Skeletal muscle tissue (tissue), 4 donors: Measurements from ENCODE around the gene ZNF181. TPM values are rescaled to one million over a fixed set of nuclear protein-coding genes. Genes with fewer than 3 reads are reported as not detected.

Experiments
- H3K27ac ChIP-seq: one replicate; pipeline ENCODE4 v1.7.0; 2013; ENCODE audit warnings: mild to moderate bottlenecking, low read depth, low read length, inconsistent platforms
- H3K27me3 ChIP-seq, 3 donors: one replicate each; pipeline ENCODE4 v1.7.0; 2013; ENCODE audit warnings: low read length in 3 of 3; ENCODE audit not compliant: control insufficient read depth in 3 of 3, insufficient read depth in 3 of 3
- H3K36me3 ChIP-seq, 3 donors: one replicate each; pipeline ENCODE4 v1.7.0; 2013; ENCODE audit warnings: low read length in 3 of 3; ENCODE audit not compliant: control insufficient read depth in 3 of 3, insufficient read depth in 3 of 3
- H3K4me1 ChIP-seq, 3 donors: one replicate each; pipeline ENCODE4 v1.7.0; 2013; ENCODE audit warnings: low read length in 3 of 3, mild to moderate bottlenecking in 3 of 3; ENCODE audit not compliant: control insufficient read depth in 3 of 3, insufficient read depth in 3 of 3
- H3K4me3 ChIP-seq, 3 donors: one replicate each; pipeline ENCODE4 v1.7.0; 2013; ENCODE audit warnings: low read length in 3 of 3
- H3K9ac ChIP-seq, 3 donors: one replicate each; pipeline ENCODE4 v1.7.0; 2013; ENCODE audit warnings: low read length in 3 of 3, mild to moderate bottlenecking in 3 of 3, moderate library complexity in 2 of 3, low read depth in 1 of 3
- H3K9me3 ChIP-seq, 3 donors: one replicate each; pipeline ENCODE4 v1.7.0; 2013; ENCODE audit warnings: low read length in 3 of 3; ENCODE audit not compliant: control insufficient read depth in 3 of 3
- total RNA-seq: library from RNA; depleted of rRNA; stranded (reverse); fragments of >200 nt; gene quantifications from one replicate; pipeline ENCODE4 v1.2.3, GENCODE V29; 2014
- donor health status: Osteomylitis.

Gene ZNF181
- total RNA-seq, 1 donor from 2014 or later, result 11.0 TPM

DNA sequence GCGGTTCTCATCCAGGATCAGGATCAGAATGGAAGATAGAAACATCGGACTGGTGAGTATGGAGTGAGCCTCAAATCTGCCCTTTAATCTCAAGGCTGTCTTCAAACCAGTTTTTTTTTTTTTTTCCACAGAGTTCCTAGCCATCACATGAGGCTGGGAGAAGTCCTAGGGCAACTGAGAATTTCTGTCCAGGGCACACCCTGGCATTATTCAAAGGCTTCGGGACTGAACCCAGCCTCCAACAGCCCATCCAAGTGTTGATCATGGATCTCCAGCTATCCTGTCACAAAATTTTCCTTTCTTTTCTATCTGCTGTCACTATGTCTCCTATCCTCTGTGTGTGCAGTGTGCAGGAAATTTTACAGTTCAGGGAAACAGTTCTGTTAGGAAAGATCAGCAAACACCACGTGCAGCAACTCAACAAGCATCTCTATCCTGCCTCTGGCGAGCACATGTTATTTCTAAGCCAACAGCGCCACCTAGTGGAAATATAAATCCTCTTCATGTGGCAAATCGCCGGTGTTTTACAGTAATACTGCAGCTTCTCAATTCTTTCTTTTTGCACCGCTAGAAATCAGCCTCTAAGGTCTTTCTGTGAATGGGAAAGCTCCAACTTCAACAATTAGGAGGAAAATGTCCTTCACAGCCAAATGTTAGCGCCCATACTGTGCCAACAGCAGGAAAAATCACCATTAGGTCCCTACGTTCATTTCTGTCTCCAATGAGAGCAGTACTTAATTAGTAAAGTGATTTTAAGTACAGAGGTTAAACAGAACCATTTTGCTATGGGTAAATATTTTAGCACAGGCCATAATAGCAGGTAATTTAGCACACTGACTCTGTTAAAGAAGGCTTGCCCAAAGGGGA is 21.4 kb upstream of the ZNF181 start:
- H3K4me3 ChIP-seq, result no peak overlapping the region
- no peaks in the 10 kb centered on the region for H3K4me1 ChIP-seq
- H3K9ac ChIP-seq, result no peak overlapping the region
- no peaks in the 10 kb centered on the region for H3K9me3 ChIP-seq
- no peaks in the 10 kb centered on the region for H3K36me3 ChIP-seq
- no peak overlapping the region for H3K27ac ChIP-seq
- H3K27me3 ChIP-seq, result no peaks in the 10 kb centered on the region

DNA sequence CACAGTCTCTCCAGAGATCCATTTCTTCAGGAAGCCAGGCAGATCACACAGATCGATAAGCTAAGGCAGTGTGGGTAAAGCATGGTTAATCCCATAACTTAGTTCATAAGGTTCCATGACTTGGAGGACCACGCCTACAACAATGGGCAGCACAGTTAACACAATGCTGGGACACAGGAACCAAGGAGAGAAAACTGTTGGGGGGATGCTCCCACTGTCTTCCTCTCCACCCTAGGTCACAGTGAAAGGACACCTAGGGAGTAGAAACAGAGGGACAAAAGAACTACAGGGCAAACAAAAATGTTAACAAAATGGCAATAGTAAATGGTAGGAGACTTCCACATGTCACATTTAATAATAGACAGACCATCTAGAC is 20.8 kb upstream of the ZNF181 start:
- Histone ChIP-seq H3K9me3 (no peaks in the 10 kb centered on the region), H3K36me3 (no peaks in the 10 kb centered on the region), H3K4me1 (no peaks in the 10 kb centered on the region), H3K27ac (no peak overlapping the region), H3K27me3 (no peaks in the 10 kb centered on the region), H3K9ac (no peak overlapping the region), H3K4me3 (no peak overlapping the region)

DNA sequence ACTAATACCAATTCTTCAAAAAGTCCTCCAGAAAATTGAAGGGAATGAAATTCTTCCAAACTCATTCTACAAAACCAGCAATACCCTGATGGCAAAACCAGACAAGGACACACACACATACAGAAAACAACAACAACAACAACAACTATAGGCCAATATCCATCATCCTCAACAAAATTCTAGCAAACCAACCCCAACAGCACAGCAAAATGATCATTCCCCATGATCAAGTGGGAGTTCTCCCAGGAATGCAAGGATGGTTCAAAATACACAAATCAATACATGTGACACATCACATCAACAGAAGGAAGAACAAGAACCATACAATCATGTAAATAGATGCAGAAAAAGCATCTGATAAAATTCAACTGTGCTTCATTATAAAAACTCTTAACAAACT is 18.7 kb upstream of the ZNF181 start:
- no peak overlapping the region for H3K4me3 ChIP-seq
- H3K27me3 ChIP-seq, result no peaks in the 10 kb centered on the region
- no peak overlapping the region for H3K27ac ChIP-seq
- H3K4me1 ChIP-seq, result no peaks in the 10 kb centered on the region
- H3K9ac ChIP-seq, result no peak overlapping the region
- no peaks in the 10 kb centered on the region for H3K9me3 ChIP-seq
- no peaks in the 10 kb centered on the region for H3K36me3 ChIP-seq

- H3K9me3 ChIP-seq, result no peaks in the 10 kb centered on the region
- peaks cover 3 to 9% (median 9%) of the 10 kb centered on the region in 3 donors for H3K27me3 ChIP-seq
- no peak overlapping the region for H3K9ac ChIP-seq
- no peaks in the 10 kb centered on the region for H3K36me3 ChIP-seq
- H3K4me1 ChIP-seq, result no peaks in the 10 kb centered on the region
- no peak overlapping the region for H3K4me3 ChIP-seq
- H3K27ac ChIP-seq, result no peak overlapping the region
Measured at GRCh38 chr19:34722353-34722752, 11.7 kb upstream of the ZNF181 start.

GRCh38 chr19:34725400-34725799 is 8.6 kb upstream of the ZNF181 start:
- Histone ChIP-seq H3K9ac (no peak overlapping the region), H3K4me3 (no peak overlapping the region), H3K4me1 (no peaks in the 10 kb centered on the region), H3K27me3 (peaks cover 3 to 12% (median 9%) of the 10 kb centered on the region in 3 donors), H3K27ac (no peak overlapping the region), H3K36me3 (no peaks in the 10 kb centered on the region), H3K9me3 (no peaks in the 10 kb centered on the region)

GRCh38 chr19:34731019-34731829 is 2.8 kb upstream of the ZNF181 start:
- peaks cover 8 to 13% (median 9%) of the 10 kb centered on the region in 3 donors for H3K36me3 ChIP-seq
- H3K27ac ChIP-seq, result no peak overlapping the region
- H3K9ac ChIP-seq, result peak overlapping the region in 1 of 3 donors; percentile 40
- H3K27me3 ChIP-seq, result peaks cover 0 to 7% (median 2%) of the 10 kb centered on the region in 3 donors
- H3K4me3 ChIP-seq, result no peak overlapping the region
- H3K4me1 ChIP-seq, result peaks cover 23 to 36% (median 29%) of the 10 kb centered on the region in 3 donors
- H3K9me3 ChIP-seq, result no peaks in the 10 kb centered on the region

DNA sequence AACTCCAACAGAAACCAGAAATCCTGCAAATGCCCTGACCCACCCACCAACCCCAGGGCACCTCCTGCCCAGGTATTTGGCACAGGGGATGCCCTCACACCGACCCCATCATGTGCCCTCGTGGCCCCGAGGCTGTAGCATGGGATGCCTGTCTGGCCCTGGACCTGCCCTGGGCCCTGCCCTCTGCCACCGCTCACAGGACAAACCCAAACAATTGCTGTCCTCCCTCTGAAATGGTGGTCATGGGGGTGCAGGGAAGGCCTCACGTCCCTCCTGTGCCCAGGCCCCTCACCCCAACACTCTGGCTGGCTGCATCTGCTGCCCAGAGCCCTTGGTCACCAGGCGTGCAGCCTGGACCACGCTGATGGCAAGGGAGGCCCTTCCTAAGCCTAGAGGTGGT is 2.1 kb upstream of the ZNF181 start:
- Histone ChIP-seq H3K4me3 (peak overlapping the region in 1 of 3 donors; percentile 6), H3K27me3 (peaks cover 0 to 3% (median 0%) of the 10 kb centered on the region in 3 donors), H3K9ac (peak overlapping the region in 1 of 3 donors; percentile 40), H3K9me3 (no peaks in the 10 kb centered on the region), H3K27ac (no peak overlapping the region), H3K36me3 (peaks cover 9 to 16% (median 12%) of the 10 kb centered on the region in 3 donors), H3K4me1 (peaks cover 25 to 38% (median 31%) of the 10 kb centered on the region in 3 donors)

DNA sequence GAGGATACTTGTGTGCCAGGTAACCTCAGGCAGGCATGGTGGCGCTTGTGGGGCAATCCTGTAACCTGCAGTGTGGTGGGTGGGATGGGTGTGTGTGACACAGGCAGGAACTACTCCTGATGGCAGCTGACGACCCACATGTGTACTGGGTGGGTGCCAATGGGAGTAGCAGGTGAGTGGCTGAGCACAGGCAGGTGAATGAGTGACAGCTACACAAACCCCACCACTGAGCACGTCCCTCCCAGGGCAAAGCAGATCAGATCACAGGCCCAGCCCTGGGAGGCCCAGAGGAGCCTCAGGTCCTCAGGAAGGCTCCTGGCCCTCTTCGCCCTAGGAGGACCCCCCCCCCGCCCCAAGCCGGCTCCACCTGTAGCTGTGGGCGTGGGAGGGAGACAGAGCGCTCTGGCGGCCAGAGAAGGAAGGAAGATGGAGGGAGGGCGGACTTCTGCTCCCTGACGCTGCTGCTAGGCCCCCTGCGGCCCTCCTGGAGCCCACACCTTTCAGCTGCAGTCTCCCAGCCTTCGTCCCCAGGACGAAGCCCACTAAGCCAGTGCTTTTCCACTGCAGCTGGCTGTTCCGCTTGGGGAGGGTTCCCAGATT is 1.3 kb upstream of the ZNF181 start:
- peak overlapping the region; percentile 73 to 97 (median 95) for H3K4me3 ChIP-seq
- H3K9ac ChIP-seq, result peak overlapping the region; percentile 96 to 98 (median 96)
- no peaks in the 10 kb centered on the region for H3K9me3 ChIP-seq
- H3K4me1 ChIP-seq, result peaks cover 25 to 38% (median 31%) of the 10 kb centered on the region in 3 donors
- peaks cover 14 to 19% (median 14%) of the 10 kb centered on the region in 3 donors for H3K36me3 ChIP-seq
- H3K27me3 ChIP-seq, result peaks cover 0 to 2% (median 0%) of the 10 kb centered on the region in 3 donors
- peak overlapping the region; percentile 99 for H3K27ac ChIP-seq

GRCh38 chr19:34733266-34733745 is 737 bp upstream of the ZNF181 start:
- Histone ChIP-seq H3K36me3 (peaks cover 16 to 23% (median 19%) of the 10 kb centered on the region in 3 donors), H3K27ac (peak overlapping the region; percentile 99), H3K9me3 (no peaks in the 10 kb centered on the region), H3K9ac (peak overlapping the region; percentile 96 to 98 (median 96)), H3K4me1 (peaks cover 25 to 38% (median 31%) of the 10 kb centered on the region in 3 donors), H3K4me3 (peak overlapping the region; percentile 73 to 97 (median 95)), H3K27me3 (no peaks in the 10 kb centered on the region)
